Ishikawa (cell line): ENCODE results near the gene RPS28.

Source experiments
- EGR1 ChIP-seq: IDR thresholded peaks from 2 replicates; pipeline ENCODE4 v1.6.1; 2012
- EP300 ChIP-seq: IDR thresholded peaks from 2 replicates; pipeline ENCODE4 v1.6.1; 2012; ENCODE audit warnings: borderline replicate concordance
- FOXM1 ChIP-seq: IDR thresholded peaks from 2 replicates; pipeline ENCODE4 v1.6.1; 2012; ENCODE audit warnings: low read depth, borderline replicate concordance
- MAX ChIP-seq: IDR thresholded peaks from 2 replicates; pipeline ENCODE4 v1.6.1; 2012
- RAD21 ChIP-seq: IDR thresholded peaks from 2 replicates; pipeline ENCODE4 v1.6.1; 2012; ENCODE audit warnings: low read depth
- REST ChIP-seq: IDR thresholded peaks from 2 replicates; pipeline ENCODE4 v1.6.1; 2012; ENCODE audit warnings: low read depth, mild to moderate bottlenecking
- TAF1 ChIP-seq: IDR thresholded peaks from 2 replicates; pipeline ENCODE4 v1.6.1; 2012; ENCODE audit warnings: low read depth, mild to moderate bottlenecking
- TCF12 ChIP-seq: IDR thresholded peaks from 2 replicates; pipeline ENCODE4 v1.6.1; 2012; ENCODE audit warnings: low read depth
- TEAD4 ChIP-seq: IDR thresholded peaks from 2 replicates; pipeline ENCODE4 v1.6.1; 2012
- YY1 ChIP-seq: IDR thresholded peaks from 2 replicates; pipeline ENCODE4 v1.6.1; 2012; ENCODE audit warnings: low read depth
- ZBTB7A ChIP-seq: IDR thresholded peaks from 2 replicates; pipeline ENCODE4 v1.6.1; 2012; ENCODE audit warnings: low read depth
- TF ChIP-seq, protein P1 (sequence below): IDR thresholded peaks from 2 replicates; pipeline ENCODE4 v1.6.1; 2012

DNA sequence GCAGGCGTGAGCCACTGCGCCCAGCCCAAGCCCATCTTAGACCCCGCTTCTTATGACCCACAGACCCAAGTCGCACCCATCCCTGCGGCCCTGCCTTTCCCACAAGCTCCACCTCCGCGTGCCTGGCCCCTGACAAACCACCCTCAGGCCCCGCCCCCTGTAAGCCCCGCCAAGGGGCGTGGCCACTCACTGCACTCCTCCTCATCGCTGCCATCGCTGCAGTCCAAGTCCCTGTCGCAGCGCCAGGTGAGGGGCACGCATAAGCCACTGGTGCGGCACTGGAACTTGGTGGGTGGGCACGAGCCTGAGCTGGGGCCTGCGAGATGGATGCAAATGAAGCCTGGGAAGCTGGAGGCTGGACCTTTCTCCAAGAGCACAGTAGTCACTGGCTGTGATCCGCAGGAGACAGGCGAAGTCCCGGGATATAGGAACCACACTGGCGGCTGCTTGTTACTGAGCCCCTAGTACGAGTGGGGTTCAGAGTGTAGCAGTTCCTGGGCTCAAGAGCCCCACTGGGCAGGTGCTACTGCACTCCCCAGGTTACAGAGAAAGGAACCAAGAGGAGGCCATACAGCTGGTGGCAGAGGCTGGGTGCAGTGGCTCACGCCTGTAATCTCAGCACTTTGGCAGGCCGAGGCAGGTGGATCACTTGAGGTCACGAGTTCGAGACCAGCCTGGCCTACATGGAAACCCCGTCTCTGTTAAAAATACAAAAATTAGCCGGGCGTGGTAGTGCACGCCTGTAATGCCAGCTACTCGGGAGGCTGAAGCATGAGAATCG, 16.3 kb upstream of the RPS28 start:
- TF ChIP-seq, protein P1, sequence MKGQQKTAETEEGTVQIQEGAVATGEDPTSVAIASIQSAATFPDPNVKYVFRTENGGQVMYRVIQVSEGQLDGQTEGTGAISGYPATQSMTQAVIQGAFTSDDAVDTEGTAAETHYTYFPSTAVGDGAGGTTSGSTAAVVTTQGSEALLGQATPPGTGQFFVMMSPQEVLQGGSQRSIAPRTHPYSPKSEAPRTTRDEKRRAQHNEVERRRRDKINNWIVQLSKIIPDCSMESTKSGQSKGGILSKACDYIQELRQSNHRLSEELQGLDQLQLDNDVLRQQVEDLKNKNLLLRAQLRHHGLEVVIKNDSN: no peak
- no peak for TF ChIP-seq EP300
- TF ChIP-seq MAX: no peak
- TF ChIP-seq TEAD4: no peak
- no peak for TF ChIP-seq RAD21
- TF ChIP-seq YY1: no peak
- no peak for TF ChIP-seq TAF1
- TF ChIP-seq FOXM1: no peak
- no peak for TF ChIP-seq EGR1
- no peak for TF ChIP-seq REST
- TF ChIP-seq TCF12: no peak
- TF ChIP-seq ZBTB7A: no peak
